Smooth muscle cell (in vitro differentiated cells): Measurements from ENCODE around the gene CCDC9B. TPM values are rescaled to one million over a fixed set of nuclear protein-coding genes. Genes with fewer than 3 reads are reported as not detected.

Experiments used
- DNase-seq: peaks from one replicate; lab custom pipeline; 2025; ENCODE audit not compliant: unreplicated experiment; lab: John Stamatoyannopoulos, UW
- H2AFZ ChIP-seq: fragments of 200-600 bp; sonication (generic); 2 replicates; pipeline ENCODE4 v1.6.0; 2016; ENCODE audit warnings: antibody characterized with exemption, low read depth, mild to moderate bottlenecking
- H3F3A ChIP-seq: fragments of 200-600 bp; sonication (generic); 2 replicates; pipeline ENCODE4 v1.6.0; 2017; ENCODE audit warnings: antibody characterized with exemption, low read depth
- H3K27ac ChIP-seq: fragments of 200-600 bp; sonication (generic); 2 replicates; pipeline ENCODE4 v1.5.1; 2016; ENCODE audit warnings: low read depth, mild to moderate bottlenecking
- H3K27me3 ChIP-seq: fragments of 200-600 bp; sonication (generic); 2 replicates; pipeline ENCODE4 v1.6.1; 2016; ENCODE audit warnings: low read depth, mild to moderate bottlenecking
- H3K36me3 ChIP-seq: fragments of 200-600 bp; sonication (generic); 2 replicates; pipeline ENCODE4 v1.5.1; 2016; ENCODE audit warnings: low read depth
- H3K4me1 ChIP-seq: fragments of 200-600 bp; sonication (generic); 2 replicates; pipeline ENCODE4 v1.5.1; 2016; ENCODE audit warnings: low read depth
- H3K4me2 ChIP-seq: fragments of 200-600 bp; sonication (generic); 2 replicates; pipeline ENCODE4 v1.6.0; 2016; ENCODE audit warnings: mild to moderate bottlenecking
- H3K4me3 ChIP-seq: fragments of 200-600 bp; sonication (generic); 2 replicates; pipeline ENCODE4 v1.5.1; 2016; ENCODE audit warnings: mild to moderate bottlenecking
- H3K79me2 ChIP-seq: fragments of 200-600 bp; sonication (generic); 2 replicates; pipeline ENCODE4 v1.6.0; 2016; ENCODE audit warnings: low read depth, mild to moderate bottlenecking
- H3K9ac ChIP-seq: fragments of 200-600 bp; sonication (generic); 2 replicates; pipeline ENCODE4 v1.6.0; 2016; ENCODE audit warnings: low read depth
- H3K9me3 ChIP-seq: fragments of 200-600 bp; sonication (generic); replicated peaks from 2 replicates; pipeline ENCODE4 v1.5.1; 2016; ENCODE audit warnings: low read depth
- H4K20me1 ChIP-seq: fragments of 200-600 bp; sonication (generic); 2 replicates; pipeline ENCODE4 v1.6.0; 2016; ENCODE audit warnings: low read depth
- WGBS: methylation state at CpG from one replicate; pipeline ENCODE4 v1.1.7; 2016; ENCODE audit warnings: low lambda C conversion rate; 5-methylcytosine and 5-hydroxymethylcytosine counted together
- polyA plus RNA-seq: library from polyadenylated mRNA; unstranded; fragments of >200 nt; fragmentation: Nextera tagmentation; extraction: Ambion mirVana; gene quantifications from 2 replicates; pipeline ENCODE4 v1.2.1, GENCODE V29; 2016
- total RNA-seq: library from RNA; depleted of rRNA; stranded (reverse); fragments of >200 nt; gene quantifications from 2 replicates; pipeline ENCODE4 v1.2.3, GENCODE V29; 2014
- TF ChIP-seq, protein P1 (sequence below): fragments of 200-600 bp; sonication (generic); IDR thresholded peaks from 2 replicates; pipeline ENCODE4 v1.5.1; 2017; ENCODE audit warnings: borderline replicate concordance, mild to moderate bottlenecking, antibody characterized with exemption; ENCODE audit not compliant: insufficient read depth, poor library complexity, severe bottlenecking

CCDC9B gene
- total and polyA plus RNA-seq, 2 experiments from 2014 or later, result 0.97 to 3.8 TPM

DNA sequence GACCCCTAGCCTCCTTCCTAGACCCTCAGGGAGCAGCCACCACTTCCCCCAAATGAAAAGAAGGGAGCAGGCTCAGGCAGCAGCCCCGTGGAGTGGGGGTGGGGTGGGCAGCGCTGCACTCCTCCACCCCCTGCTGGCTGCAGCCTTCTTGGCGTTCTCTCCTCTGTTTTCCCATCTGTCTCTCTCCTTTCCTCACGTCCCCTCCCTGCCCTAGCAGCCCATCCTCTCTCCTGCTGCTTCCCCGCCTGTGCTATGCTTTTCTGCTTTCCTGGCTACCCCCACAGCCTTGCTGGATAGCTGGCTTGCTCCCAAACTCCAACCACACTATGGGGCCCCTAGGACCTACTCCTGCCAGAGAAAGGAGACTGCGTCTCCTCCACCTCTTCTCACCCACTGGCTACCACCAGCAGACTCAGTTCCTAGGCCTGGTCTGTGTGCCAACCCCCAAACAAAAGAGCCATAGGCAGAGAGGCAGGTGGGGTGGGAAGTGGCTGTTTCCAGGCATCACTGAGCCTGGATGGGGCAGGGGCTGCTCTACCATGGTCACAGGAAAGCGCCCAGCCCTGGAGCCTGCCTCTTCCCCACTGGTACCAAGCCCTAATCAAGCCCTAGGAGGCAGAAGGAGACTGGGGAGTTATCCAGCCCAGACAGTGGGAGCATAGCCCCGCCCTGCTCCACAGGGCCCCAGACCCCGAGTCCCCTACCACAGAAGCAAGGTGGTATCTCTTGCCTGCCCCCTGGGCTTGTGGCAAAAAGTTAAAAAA lies 13.9 kb upstream of the CCDC9B start:
- H3K27ac ChIP-seq, result no peak overlapping the region
- H3K79me2 ChIP-seq, result no peaks in the 10 kb centered on the region
- no peak overlapping the region for H2AFZ ChIP-seq

DNA sequence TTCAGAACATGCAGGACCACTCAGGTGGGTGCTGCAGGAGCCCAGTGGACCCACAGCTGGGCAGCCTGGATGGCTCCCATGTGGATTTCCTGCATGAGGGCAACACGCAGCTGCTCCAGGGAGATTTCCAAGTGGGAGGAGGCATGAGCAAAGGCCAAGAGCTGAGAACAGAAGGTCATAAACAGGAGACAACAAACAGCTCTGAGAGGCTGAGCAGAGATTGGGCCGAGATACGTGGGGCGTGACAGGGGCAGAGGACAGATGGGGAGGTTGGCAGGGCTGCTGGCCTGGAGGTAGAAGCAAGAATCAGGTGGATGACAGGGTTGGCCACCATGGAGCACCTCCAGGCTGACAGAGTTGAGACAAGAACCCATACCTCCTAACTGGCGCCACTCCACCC lies 13.0 kb upstream of the CCDC9B start:
- WGBS, result 80% methylated on average over 5 of the region's 5 CpGs
- Histone ChIP-seq H3K4me1 (no peaks in the 10 kb centered on the region), H2AFZ (no peak overlapping the region), H3K79me2 (no peaks in the 10 kb centered on the region), H3K9ac (no peak overlapping the region), H3K4me2 (no peak overlapping the region), H3K9me3 (no peaks in the 10 kb centered on the region), H3K36me3 (no peaks in the 10 kb centered on the region), H3K27me3 (no peaks in the 10 kb centered on the region), H3K4me3 (no peak overlapping the region), H4K20me1 (no peaks in the 10 kb centered on the region), H3F3A (no peaks in the 10 kb centered on the region), H3K27ac (no peak overlapping the region)
- TF ChIP-seq, protein P1, sequence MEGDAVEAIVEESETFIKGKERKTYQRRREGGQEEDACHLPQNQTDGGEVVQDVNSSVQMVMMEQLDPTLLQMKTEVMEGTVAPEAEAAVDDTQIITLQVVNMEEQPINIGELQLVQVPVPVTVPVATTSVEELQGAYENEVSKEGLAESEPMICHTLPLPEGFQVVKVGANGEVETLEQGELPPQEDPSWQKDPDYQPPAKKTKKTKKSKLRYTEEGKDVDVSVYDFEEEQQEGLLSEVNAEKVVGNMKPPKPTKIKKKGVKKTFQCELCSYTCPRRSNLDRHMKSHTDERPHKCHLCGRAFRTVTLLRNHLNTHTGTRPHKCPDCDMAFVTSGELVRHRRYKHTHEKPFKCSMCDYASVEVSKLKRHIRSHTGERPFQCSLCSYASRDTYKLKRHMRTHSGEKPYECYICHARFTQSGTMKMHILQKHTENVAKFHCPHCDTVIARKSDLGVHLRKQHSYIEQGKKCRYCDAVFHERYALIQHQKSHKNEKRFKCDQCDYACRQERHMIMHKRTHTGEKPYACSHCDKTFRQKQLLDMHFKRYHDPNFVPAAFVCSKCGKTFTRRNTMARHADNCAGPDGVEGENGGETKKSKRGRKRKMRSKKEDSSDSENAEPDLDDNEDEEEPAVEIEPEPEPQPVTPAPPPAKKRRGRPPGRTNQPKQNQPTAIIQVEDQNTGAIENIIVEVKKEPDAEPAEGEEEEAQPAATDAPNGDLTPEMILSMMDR, result no peak
- DNase-seq, result no peak

More for the DNA sequence above, 13.9 kb upstream of the CCDC9B start:
- Histone ChIP-seq H3K27me3 (no peaks in the 10 kb centered on the region), H4K20me1 (no peaks in the 10 kb centered on the region), H3F3A (no peaks in the 10 kb centered on the region), H3K4me2 (no peak overlapping the region), H3K9ac (no peak overlapping the region), H3K4me1 (no peaks in the 10 kb centered on the region), H3K4me3 (no peak overlapping the region), H3K36me3 (no peaks in the 10 kb centered on the region), H3K9me3 (no peaks in the 10 kb centered on the region)
- 42% methylated on average over 8 of the region's 9 CpGs for WGBS
- DNase-seq, result peak; percentile 7
- TF ChIP-seq, protein P1, result peak; percentile 44

DNA sequence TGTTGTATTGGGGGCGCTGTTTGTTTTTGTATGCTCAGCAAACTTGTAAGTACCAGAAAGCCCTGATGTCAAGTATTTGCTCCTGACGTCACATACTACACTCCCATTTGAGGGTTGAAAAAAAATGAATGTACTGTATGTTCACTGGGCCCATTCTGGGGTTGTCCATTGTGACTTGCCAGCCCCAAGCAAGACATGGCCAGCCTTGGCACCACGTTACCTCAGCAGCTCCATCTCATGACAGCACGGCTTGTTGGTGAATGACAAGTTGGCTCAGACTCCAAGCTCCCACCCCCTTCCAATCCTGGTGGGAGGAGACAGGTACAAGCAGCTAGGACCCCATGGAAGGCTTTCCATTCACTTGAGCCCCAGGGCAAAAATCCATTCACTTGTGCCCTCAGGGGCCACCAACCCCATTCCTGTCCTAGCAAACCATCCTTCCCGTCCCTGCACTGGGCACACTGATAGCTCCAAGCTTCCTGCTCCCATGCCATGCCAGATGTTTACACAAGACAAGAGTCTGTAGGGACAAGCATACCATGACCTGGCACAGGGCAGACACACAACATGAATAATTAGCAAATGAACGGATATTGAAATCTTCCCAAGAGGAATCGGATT lies 11.7 kb upstream of the CCDC9B start:
- no peaks in the 10 kb centered on the region for H3F3A ChIP-seq
- no peaks in the 10 kb centered on the region for H3K9me3 ChIP-seq
- H3K79me2 ChIP-seq, result no peaks in the 10 kb centered on the region
- no peaks in the 10 kb centered on the region for H3K36me3 ChIP-seq
- 90% methylated on average over 7 of the region's 7 CpGs for WGBS
- no peak overlapping the region for H2AFZ ChIP-seq
- no peaks in the 10 kb centered on the region for H4K20me1 ChIP-seq
- H3K4me1 ChIP-seq, result no peaks in the 10 kb centered on the region
- TF ChIP-seq, protein P1, result no peak
- DNase-seq, result no peak
- H3K9ac ChIP-seq, result no peak overlapping the region
- no peak overlapping the region for H3K27ac ChIP-seq
- H3K27me3 ChIP-seq, result no peaks in the 10 kb centered on the region
- no peak overlapping the region for H3K4me2 ChIP-seq
- no peak overlapping the region for H3K4me3 ChIP-seq
